ENCODE measurements around the gene CLIC5. TPM values are rescaled to one million over a fixed set of nuclear protein-coding genes. Genes with fewer than 3 reads are reported as not detected.

The CLIC5 gene
- total RNA-seq, 1 donor from 2014 or later = not detected

DNA sequence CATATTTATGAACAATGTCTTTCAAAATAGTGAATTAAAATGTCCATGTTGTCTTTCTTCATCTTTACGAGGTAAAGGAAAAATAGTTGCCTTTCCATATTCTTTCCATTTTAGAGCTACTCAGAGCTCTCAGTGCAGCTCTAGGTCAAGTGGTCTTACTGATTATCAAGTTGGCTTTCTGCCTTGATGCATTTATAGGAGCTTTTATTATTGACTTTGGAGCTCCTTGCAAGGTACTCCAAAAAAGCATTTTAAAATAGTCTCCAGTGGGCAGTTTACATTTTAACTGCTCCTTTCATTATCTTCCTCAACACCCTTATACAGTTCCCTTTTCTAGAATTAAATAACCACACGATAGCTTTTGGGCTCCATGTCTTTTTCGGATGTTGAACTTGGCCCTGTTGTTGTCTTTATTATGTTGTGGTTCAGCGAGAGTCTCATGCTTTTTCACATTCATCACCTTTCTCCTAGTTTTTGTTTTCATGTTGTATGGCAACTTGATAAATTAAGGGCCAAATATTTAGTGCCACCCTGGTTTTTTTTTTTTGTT, 122.9 kb downstream of the CLIC5 start:
- no peak for TF ChIP-seq CTCF (IDR thresholded peaks at IDR 0.05; ENCODE audit: insufficient read depth, low read length, severe bottlenecking)

DNA sequence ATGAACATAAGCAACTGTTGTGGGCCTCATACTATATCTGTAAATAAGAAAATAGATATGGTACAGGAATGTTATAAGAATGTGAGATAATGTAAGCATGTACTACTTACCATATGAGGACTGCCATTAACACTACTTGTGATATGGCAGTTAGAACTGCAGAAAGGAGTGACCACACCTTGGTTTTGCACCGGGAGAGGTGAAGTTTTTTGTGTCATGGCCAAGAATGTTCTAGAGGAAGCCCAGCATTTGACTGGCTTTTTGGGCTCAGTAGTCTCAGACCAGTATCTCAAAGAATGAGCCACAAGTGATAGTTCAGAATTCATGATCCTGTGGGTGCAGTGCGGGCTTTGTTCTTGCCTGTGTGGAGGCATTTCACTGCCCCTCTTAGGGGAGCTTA, 123.5 kb downstream of the CLIC5 start:
- no peak for TF ChIP-seq CTCF (IDR thresholded peaks at IDR 0.05; ENCODE audit: insufficient read depth, low read length, severe bottlenecking)
- Histone ChIP-seq H3K27me3 (ENCODE audit: control insufficient read depth, insufficient read depth, low read length) (peaks cover 2% of the 10 kb centered on the region), H3K4me3 (ENCODE audit: low read depth, low read length) (no peak overlapping the region), H3K36me3 (ENCODE audit: control insufficient read depth, insufficient read depth, low read length) (no peaks in the 10 kb centered on the region)
- DNase-seq (ENCODE audit: low read depth) (no peak), FAIRE-seq (no peak)

More for the DNA sequence above, 122.9 kb downstream of the CLIC5 start:
- DNase-seq (ENCODE audit: low read depth) (no peak), FAIRE-seq (no peak)
- H3K4me3 ChIP-seq (ENCODE audit: low read depth, low read length) = no peak overlapping the region
- H3K36me3 ChIP-seq (ENCODE audit: control insufficient read depth, insufficient read depth, low read length) = no peaks in the 10 kb centered on the region
- peaks cover 2% of the 10 kb centered on the region for H3K27me3 ChIP-seq (ENCODE audit: control insufficient read depth, insufficient read depth, low read length)

- no peak for FAIRE-seq
- no peaks in the 10 kb centered on the region for H3K36me3 ChIP-seq (ENCODE audit: control insufficient read depth, insufficient read depth, low read length)
- H3K4me3 ChIP-seq (ENCODE audit: low read depth, low read length) = no peak overlapping the region
- TF ChIP-seq CTCF (IDR thresholded peaks at IDR 0.05; ENCODE audit: insufficient read depth, low read length, severe bottlenecking) = no peak
- peaks cover 6% of the 10 kb centered on the region for H3K27me3 ChIP-seq (ENCODE audit: control insufficient read depth, insufficient read depth, low read length)
- no peak for DNase-seq (ENCODE audit: low read depth)
Measured at GRCh38 chr6:45886776-45887175, 128.9 kb downstream of the CLIC5 start.

GRCh38 chr6:45884336-45884735, 131.3 kb downstream of the CLIC5 start:
- H3K36me3 ChIP-seq (ENCODE audit: control insufficient read depth, insufficient read depth, low read length) = no peaks in the 10 kb centered on the region
- H3K27me3 ChIP-seq (ENCODE audit: control insufficient read depth, insufficient read depth, low read length) = peaks cover 7% of the 10 kb centered on the region
- no peak overlapping the region for H3K4me3 ChIP-seq (ENCODE audit: low read depth, low read length)
- no peak for DNase-seq (ENCODE audit: low read depth)
- FAIRE-seq = peak; percentile 55
- TF ChIP-seq CTCF (IDR thresholded peaks at IDR 0.05; ENCODE audit: insufficient read depth, low read length, severe bottlenecking) = no peak

GRCh38 chr6:45882671-45883070, 133.0 kb downstream of the CLIC5 start:
- FAIRE-seq = no peak
- Histone ChIP-seq H3K4me3 (ENCODE audit: low read depth, low read length) (no peak overlapping the region), H3K27me3 (ENCODE audit: control insufficient read depth, insufficient read depth, low read length) (peaks cover 5% of the 10 kb centered on the region), H3K36me3 (ENCODE audit: control insufficient read depth, insufficient read depth, low read length) (no peaks in the 10 kb centered on the region)
- no peak for TF ChIP-seq CTCF (IDR thresholded peaks at IDR 0.05; ENCODE audit: insufficient read depth, low read length, severe bottlenecking)
- DNase-seq (ENCODE audit: low read depth) = no peak
